Mucosa of gallbladder (tissue), 1 donor: ENCODE results near the gene GADD45G. TPM values are rescaled to one million over a fixed set of nuclear protein-coding genes. Genes with fewer than 3 reads are reported as not detected.

ENCODE experiments used
- DNase-seq: peaks from one replicate; pipeline ENCODE4 v3.0.0-alpha.2; 2020; ENCODE audit warnings: low spot score
- total RNA-seq: library from RNA; stranded (reverse); gene quantifications from one replicate; pipeline ENCODE4 v1.2.1, GENCODE V29; 2021
- donor health status: DM: no; HTN: no; CAD: no.

GADD45G gene, protein sequence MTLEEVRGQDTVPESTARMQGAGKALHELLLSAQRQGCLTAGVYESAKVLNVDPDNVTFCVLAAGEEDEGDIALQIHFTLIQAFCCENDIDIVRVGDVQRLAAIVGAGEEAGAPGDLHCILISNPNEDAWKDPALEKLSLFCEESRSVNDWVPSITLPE
- total RNA-seq = 18.8 TPM

DNA sequence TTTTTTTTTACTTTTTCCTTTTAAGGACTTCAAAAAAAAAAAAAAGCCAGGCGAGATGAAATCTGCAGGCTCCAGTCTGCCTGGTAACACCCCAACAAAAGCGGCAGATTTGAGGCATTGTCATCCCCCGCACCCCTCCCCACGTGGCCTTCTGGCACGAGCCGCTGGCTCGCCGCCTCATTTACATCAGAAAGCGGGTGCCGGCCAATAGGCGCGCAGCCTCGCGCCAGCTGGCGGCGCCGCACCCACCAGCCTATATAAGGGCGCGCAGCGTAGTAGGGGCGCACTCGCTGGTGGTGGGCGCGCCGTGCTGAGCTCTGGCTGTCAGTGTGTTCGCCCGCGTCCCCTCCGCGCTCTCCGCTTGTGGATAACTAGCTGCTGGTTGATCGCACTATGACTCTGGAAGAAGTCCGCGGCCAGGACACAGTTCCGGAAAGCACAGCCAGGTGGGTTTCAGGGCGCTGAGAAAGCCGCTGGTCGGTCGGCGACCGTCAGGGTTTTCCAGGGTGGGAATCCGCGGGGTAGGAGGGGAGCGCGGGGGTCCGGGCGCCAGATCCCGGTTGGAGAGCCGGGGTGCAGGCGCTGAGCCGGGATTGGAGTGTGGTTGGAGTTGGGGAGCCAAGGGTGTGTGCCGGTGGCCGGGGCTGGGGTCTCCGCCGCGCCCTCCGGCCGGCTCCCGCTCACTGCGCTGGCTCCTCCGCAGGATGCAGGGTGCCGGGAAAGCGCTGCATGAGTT lies at the start of gene GADD45G:
GADD45G (plus strand) TSS at position 284 of the 736 bp plus-strand sequence; CDS start at position 394, 110 bp downstream.
- peak; percentile 94 for DNase-seq

DNA sequence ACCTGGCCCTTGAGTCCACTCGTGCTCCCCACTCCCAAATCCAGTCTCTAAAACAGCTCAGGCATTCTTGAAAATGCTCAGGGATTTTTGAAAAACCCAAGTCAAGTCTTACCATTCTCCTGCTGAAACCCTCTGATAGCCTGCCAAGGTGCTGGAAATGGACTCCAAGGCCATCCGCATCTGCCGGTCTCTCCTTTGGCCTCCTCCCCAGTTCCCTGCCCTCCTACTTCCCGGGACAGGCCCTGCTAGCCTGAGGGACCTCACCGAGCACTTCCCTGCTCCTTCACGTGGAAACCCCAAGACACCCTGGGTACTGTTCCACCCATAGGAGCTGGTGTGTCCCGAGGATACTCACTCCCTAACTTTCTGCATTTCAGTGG lies 49.8 kb upstream of the GADD45G start:
- DNase-seq = no peak

DNA sequence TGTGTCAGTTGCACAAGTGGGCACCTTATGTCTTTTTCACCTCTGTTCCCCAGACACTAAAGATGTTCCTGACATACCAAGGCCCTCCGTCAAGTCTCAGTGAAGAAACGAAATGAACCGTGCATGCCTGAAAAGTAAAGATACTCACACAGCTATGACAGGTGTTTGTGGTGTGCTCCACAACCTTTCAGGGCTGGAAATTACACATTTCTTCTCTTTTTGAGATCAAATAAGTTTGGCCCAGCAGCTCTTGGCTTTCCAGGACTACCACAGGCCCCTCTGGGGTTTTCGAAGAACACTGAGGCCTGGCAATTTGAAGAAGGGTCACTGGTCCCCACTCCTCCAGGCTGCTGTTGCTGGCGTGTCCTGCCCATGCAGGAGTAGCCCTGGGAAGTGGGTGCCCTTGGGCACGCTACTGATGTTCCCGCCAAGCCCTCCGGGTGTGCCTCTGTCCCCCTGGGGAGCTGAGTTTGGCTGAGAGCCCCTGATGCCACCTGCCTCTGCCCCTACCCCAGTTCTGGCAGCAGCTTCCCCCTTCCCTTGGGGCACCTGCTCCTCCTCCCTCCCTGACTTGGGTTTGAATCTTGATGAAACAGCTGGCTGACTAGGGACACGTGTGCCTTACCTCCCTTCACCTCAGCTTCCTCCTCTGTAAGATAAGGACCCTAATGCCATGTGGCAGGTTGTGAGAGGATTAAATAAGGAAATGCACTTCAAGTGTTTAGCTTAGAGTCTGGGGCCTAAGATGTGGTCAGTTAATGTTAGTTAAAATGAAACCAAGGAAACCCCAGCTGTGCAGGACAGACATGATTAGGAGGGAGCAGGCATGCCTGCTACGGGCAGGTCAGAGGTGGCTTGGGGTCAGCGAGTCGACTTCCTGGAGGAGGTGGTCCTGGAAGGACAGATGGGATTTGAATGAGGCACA lies 49.1 kb upstream of the GADD45G start:
- no peak for DNase-seq

DNA sequence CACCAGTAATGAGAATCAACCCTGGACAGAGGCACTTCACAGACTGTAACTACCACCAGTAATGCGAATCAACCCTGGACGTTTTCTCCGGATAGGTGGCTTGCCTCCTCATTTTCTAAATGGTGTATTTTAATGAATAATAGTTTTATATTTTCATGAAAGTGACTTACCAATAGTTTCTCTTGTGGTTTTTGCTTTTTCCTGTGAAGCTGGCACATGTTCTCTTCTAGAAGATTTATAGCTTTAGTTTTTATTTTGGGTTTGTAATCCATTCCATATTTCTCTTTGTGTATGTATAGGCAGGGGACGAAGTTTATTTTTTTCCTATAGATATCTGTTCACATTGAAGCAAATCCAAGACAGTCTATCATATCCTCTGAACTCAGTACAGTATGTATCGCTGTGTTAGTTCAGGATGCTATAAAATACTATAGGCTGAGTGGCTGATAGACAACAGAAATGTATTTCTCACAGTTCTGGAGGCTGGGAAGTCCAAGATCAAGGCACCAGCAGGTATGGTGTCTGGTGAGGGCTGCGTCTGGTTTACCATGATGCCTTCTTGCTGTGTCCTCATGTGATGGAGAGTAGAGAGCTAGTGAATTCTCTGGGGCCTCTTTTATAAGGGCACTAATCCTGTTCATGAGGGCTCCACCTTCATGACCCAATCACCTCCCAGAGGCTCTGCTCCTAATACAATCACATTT lies 46.5 kb upstream of the GADD45G start:
- no peak for DNase-seq

DNA sequence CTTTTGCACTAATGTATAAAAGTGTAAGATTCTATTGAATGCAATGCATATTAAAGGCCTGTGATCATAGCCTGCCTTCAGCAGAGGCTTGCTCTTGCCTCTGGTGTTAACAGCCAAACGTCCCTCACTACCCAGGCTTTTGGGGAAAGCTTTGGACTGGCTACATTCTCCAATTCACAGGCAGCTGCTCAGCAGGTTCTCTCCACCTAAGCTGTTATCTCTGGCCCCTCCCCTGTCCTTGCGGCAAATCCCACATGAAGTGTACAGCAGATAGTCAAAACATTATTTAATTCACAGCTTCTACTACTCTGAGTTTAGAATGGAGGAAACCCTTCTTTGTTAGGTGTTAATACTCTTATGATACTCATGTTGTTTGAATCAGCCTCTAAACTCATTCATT lies 45.9 kb upstream of the GADD45G start:
- DNase-seq = no peak

DNA sequence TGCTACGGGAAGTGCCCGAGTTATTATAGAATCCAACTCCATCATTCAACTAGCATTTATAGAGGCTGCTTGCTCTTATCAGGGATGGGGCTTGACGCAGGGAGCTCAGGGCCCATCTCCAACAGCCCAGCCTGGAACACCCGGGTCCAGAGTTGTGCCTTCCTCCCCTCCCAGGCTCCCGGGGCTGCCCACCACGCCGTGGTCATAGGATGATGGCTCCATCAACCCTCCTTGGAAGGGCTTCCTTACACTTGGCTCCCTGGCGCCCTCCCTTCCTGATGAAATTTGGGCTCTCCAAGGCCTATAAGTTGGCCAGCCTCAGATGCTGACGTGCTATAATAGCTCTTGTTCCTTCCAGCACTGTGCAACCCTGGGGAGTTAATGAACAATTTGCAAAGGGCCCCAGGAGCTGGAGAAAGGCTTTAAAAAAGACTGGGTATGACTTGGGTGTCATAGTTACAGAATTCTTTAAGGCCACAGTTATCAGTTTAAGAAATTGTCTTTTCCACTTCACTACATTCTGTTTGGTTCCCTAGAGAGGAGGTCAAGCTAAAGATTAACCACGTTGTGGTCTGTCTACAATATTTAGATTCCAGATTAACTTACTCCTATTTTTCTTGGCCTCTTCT lies 42.5 kb upstream of the GADD45G start:
- DNase-seq = no peak

DNA sequence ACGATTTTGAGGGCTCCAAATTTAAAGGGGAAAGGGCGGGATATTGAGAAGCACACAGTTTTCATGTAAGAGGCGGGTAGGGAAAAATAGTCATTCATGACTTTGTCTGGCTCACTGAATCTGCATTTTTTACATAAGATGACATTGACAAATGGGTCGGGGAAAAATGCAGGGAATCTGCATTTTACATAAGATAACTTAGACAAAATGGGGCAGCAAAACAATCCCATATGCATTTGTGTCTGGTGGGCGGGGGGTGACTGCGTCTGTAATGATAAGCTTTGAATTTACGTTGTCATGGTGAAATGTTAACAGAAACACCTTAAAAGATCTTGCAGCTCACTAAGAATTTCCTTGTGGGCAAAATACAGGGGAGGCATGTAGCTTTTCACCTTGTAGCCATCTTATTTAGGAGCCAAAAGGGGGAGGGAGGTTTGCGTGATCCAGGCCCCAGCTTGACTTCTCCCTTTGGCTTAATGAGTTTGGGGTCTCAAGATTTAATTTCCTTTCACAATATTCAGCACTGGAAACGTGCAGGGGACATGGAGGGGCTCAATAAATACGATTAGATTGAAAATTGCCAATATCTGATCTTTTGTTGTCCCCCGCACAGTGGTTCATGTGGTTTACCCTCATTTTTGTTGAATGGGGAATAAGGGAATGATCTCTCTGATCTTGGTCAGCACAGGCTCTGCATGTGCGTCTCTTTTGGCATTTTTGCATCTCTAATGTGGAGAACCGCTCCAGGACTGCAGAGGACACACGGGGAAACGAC lies 41.1 kb upstream of the GADD45G start:
- no peak for DNase-seq

DNA sequence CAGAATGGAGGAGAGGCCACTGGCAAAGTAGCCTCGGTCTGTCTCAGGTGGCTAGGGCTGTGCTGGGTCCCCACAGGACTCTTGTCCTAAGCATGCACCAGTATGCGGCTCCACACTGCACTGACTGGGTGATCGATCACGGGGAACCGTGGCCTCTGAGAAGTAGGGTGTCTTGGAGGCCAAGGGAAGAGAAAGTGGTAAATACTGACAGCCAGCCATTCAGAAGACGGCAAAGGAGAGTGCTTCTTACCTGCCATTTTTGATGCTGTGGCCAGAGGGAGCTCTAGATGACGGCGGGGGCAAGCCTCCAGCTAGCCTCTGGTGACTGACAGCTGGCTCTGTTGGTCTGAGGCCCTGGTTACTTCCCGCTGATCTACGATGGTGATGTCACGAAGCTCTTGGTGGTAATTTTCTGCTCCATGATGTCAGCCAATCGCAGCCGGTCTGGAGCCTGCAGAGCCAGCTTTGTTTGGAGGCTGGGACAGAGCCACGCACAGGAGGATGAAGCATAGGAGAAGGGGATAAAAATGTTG lies 40.4 kb upstream of the GADD45G start:
- DNase-seq = no peak

DNA sequence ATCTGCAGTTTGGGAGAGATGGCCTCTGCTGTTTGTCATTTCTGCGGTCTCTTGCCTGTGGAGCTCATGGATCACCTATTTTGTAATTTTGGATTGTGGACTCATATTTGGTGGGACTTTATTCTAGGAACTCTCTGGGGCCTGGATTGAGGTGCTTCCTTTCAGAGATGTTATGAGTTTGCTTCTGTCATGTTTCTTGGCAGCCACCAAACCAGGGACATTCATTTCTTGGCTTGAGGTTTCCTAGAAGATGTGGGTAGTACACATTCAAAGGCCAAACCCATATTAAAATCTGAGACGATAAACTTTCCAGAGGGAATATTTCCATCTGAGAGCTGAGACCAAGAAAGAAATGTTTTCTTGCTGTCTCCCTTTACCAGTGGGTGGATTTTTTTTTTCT lies 37.2 kb upstream of the GADD45G start:
- DNase-seq = no peak

DNA sequence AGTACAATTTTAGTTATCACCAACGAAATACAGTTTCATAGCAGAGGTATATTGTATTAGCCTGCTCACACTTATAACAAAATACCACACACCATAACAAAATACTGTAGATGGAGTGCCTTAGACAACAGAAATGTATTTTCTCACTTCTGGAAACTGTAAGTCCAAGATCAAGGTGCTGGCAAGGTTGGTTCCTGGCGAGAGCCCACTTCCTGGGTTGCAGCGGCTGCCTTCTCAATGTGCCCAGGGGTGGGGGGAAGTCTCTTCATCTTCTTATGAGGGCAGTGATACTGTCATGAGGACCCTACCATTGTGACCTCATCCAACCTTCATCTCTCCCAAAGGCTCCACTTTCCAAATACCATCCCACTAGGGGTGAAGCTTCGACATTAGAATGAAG lies 30.5 kb upstream of the GADD45G start:
- no peak for DNase-seq

DNA sequence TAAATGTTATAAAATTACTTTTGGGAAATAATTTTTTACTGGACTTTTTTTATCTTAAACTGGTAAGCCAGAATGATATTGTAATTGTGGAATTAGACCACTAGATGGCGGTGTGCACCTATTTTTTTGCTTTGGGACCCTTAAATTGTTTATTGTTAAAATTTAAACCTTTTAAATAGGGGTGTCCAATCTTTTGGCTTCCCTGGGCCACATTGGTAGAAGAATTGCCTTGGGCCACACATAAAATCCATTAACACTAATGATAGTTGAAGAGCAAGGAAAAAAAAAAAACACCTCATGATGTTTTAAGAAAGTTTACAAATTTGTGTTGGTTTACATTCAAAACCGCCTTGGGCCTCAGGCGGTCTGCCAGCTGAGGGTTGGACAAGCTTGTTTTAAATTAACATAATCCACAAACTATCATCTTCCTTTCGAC lies 28.4 kb upstream of the GADD45G start:
- no peak for DNase-seq

DNA sequence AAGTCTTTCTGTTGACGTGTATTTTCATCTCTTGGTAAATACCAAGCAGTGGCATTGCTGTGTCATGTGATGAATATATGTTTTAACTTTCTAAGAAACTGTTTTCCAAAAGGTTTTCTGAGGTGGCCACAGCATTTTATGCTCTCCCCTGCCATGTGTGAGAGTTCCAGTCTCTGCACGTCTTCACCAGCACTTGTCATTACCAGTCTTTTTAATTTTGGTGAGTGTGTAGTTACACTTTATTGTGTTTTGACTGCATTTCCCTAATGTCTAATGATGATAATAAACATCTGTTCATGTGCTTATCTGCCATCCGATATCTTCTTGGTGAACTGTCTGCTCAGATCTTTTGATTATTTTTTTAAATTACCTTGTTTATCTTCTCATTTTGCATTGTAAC lies 27.4 kb upstream of the GADD45G start:
- DNase-seq = no peak

DNA sequence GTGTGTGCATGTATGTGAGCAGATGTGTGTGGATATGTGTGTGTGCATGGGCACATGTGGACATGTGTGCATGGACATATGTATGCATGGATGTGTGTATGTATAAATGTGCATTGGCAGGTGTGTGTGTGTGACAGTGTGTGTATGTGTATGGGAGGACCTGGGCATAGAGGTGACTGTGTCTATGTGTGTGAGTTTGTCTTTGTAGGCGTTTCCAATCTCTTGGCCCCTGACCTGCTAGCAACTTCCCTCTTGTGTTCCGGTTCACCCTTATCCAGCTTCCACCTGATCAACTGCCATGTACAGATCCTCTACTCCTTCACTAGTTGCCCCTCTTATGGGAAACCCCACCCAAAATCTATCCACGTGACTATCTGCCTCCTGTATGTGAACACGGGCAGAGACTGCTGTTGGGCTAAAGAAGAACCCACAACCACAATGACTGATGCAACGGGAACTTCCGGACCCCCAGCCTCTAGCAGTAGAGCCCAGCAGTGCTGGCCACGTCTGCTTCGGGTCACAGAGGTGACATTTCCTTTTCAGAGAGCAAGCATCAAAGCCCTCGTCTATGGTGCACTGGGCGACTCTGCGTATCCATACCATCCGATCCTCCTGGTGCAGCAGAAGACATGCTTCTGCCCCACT lies 24.9 kb upstream of the GADD45G start:
- DNase-seq = no peak

DNA sequence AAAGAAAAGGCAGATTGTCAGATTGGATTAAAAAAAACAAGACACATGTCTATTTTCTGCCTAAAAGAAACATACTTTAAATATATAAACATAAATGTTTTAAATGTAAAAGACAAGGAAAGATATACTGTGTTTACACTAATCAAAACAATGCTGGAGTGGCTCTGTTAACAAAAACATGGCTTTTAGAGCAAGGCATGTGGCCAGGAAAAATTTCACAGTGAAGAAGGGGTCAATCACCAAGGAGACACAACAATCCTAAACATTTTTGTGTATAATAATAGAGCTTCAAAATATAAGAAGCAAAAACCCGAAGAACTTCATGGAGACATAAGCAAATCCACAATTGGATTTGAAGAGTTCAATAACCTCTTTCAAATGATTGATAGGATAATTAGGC lies 18.5 kb upstream of the GADD45G start:
- no peak for DNase-seq

DNA sequence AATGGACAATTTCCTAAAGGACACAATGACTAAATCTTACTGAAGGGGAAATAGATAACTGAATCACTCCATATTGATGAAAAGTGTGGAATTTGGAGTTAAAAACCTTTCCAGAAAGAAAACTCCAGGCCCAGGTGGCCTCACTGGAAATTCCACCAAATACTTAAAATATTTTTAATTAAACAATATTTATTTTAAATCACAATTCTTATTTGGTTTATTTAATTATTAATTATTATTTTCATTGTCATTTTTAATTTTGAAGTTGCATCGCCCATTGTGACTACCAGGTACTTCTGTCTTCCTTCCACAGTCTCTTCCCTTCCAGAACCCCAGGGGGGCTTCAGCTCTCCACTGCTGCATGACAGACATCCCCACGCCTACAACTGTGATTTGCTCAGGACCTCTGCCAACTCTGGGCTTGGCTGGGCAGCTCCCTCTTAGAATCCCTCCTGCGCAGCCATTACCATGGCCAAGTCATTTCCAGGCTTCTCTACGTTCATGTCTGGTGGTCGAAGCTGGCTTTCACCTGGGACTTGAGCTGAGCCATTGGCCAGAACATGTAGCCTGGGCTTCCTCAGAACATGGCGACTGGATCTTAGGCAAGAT lies 16.4 kb upstream of the GADD45G start:
- no peak for DNase-seq

DNA sequence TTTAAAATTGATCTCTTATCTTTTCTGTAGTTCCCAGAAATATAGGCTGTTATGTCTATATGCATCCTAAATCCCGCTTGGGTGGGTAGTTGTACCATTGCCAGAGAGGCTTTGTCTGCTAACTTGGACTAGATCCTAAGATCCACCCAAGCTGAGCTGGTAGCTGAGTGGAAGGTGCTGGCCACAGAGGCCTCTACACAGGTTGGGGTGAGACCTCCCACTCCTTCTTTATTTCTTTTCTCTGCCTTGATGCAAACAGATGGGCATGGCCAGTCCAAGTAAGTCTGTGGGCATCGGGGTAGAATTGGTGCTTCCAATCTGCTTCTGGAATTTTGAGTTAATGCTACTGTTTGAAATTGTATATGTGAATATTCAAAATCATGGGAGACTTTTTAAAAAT lies 14.4 kb upstream of the GADD45G start:
- DNase-seq = no peak

DNA sequence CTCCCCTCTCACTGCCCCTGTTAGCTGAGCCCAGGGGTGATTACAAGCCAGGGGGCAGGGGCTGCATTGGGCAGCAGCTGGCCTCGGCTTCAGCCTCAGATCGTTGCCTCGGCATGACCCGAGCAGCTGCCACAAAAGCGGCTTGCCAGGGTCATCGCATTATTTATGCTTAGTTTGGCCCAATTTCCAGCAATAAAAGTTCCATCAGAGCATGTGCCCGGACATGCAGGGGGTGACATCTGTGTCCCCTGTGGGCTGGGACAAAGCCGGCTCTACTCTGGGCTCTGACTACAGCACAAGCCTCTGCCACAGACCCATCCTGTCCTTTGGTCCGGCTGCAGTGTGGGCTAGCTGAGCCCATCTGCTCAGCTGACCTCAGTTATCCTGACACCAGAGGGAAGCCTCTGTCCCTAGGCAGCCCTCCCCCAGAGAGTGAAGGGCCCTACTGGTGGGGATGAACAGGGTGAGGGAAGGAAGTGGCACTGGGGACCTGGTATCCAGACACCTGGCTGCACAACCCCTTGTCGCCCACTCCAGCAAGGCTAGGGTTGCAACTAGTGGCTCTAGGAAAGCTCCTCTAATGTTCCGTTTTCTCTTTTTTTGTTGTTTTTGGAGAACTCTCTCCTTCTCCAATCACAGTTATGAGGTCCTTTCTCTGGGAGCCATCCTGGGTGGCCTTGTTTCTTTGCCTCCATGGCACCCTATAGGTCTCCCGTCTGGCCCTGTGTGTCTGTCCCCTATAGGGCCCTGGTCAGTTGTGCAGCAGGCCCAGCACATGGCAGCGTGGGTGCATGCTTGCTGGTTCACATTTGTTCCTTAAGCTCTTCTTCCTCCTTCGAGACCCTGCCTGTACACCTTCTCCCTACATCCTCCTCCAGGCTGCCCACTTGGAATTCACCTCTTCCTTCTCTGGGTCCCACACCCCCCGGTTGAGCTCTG lies 13.3 kb upstream of the GADD45G start:
- DNase-seq = no peak

DNA sequence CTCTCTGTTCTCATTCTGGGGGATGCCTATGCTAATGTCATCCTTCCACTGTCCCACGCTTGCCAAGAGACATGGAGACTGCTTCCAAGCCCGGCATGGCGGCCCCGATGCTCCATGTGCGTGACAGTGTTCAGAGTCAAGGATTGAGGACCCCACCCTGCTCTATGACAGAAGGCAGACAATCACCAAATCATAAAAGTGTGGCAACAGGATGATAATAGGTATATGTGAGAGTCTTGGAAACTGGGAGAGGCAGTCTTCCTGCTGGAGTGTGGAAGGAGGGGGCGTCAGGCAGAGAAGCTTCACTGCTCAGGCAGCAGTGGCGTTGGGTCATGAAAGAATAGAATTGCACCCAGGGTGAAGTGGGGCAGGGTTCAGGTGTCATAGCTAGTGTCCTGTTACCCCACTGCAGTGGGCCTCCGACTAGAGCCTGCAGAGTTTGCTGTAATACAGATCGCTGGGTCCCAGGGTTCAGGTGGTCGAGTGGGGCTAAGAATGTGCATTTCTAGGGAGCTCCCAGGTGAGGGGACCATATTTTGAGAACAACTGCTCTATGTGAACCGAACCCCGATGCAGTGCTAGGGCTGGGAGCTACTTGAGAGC lies 12.5 kb upstream of the GADD45G start:
- no peak for DNase-seq
